Measurements from ENCODE around the gene PIEZO2. TPM values are rescaled to one million over a fixed set of nuclear protein-coding genes. Genes with fewer than 3 reads are reported as not detected.

Gene PIEZO2
- total RNA-seq, 1 donor from 2014 or later: 5.3 TPM

DNA sequence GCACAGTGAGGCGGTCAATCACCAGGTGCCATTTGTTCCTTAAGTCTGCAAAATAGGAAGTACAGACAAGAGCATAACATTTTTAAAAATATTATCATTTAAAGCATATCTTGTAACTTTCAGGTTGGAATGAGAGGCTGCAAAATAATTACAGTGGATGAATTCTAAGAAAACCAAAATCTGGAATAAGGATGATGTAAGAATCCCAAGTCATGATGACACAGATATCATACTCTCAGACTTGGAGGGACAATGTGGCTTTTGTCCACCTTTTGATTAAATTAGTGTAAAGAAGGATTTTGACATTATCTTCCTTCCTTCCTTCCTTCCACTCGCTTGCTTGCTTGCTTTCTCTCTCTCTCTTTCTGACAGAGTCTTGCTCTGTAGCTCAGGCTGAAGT, 379.1 kb downstream of the PIEZO2 start:
- Mint-ChIP-seq H3K9me3 (ENCODE audit: unreplicated experiment) (peaks cover 2% of the 10 kb centered on the region), H3K4me1 (ENCODE audit: low read depth, unreplicated experiment) (peaks cover 7% of the 10 kb centered on the region), H3K27me3 (ENCODE audit: low read depth, unreplicated experiment) (peaks cover 9% of the 10 kb centered on the region), H3K4me3 (ENCODE audit: unreplicated experiment) (no peak overlapping the region), H3K27ac (ENCODE audit: unreplicated experiment) (no peak overlapping the region), H3K36me3 (ENCODE audit: low read depth, unreplicated experiment) (no peaks in the 10 kb centered on the region)
- no peak overlapping the region for H2AFZ ChIP-seq (ENCODE audit: low read depth, low read length)
- no peaks in the 10 kb centered on the region for H3K36me3 ChIP-seq (ENCODE audit: insufficient read depth, low read length)
- no peak overlapping the region for H3K27ac ChIP-seq (ENCODE audit: low read depth, low read length)
- no peaks in the 10 kb centered on the region for H3K79me2 ChIP-seq (ENCODE audit: insufficient read depth, low read length)
- H3K9ac ChIP-seq (ENCODE audit: low read length): no peak overlapping the region
- no peaks in the 10 kb centered on the region for H4K20me1 ChIP-seq (ENCODE audit: insufficient read depth, low read length)
- no peak overlapping the region for H3K4me3 ChIP-seq (ENCODE audit: insufficient read depth, low read depth, low read length)
- no peaks in the 10 kb centered on the region for H3K4me1 ChIP-seq (ENCODE audit: insufficient read depth, low read length)
- FAIRE-seq: no peak
- H3K27me3 ChIP-seq (ENCODE audit: insufficient read depth, low read length): no peaks in the 10 kb centered on the region
- TF ChIP-seq, protein P1, sequence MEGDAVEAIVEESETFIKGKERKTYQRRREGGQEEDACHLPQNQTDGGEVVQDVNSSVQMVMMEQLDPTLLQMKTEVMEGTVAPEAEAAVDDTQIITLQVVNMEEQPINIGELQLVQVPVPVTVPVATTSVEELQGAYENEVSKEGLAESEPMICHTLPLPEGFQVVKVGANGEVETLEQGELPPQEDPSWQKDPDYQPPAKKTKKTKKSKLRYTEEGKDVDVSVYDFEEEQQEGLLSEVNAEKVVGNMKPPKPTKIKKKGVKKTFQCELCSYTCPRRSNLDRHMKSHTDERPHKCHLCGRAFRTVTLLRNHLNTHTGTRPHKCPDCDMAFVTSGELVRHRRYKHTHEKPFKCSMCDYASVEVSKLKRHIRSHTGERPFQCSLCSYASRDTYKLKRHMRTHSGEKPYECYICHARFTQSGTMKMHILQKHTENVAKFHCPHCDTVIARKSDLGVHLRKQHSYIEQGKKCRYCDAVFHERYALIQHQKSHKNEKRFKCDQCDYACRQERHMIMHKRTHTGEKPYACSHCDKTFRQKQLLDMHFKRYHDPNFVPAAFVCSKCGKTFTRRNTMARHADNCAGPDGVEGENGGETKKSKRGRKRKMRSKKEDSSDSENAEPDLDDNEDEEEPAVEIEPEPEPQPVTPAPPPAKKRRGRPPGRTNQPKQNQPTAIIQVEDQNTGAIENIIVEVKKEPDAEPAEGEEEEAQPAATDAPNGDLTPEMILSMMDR (IDR thresholded peaks at IDR 0.05; ENCODE audit: insufficient read depth, low read depth, low read length): no peak
- TF ChIP-seq EZH2 (IDR thresholded peaks at IDR 0.05; ENCODE audit: insufficient read depth, low read length): no peak
- no peak for DNase-seq (ENCODE audit: low read depth)
- H3K9me3 ChIP-seq (ENCODE audit: insufficient read depth, low read depth, low read length): no peaks in the 10 kb centered on the region
- no peak overlapping the region for H3K4me2 ChIP-seq (ENCODE audit: low read length)

DNA sequence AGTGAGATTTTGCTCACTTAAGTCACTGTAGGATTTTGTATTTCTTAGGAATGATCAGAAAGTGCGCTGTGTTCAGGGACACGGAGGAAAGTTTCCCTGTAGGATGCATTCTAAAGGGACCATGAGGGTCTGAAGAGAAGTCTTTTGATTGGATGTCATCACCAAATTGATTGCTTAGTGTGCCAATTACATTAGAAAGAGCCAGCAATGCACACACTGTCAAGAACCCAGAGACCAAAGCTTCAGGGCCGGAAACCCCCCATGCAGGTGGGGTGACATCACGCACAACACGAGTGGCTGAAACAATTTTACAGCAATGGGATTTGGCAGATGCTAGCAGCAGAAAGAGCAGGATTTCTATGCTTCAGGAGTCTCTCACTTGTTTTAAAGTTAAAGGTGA, 381.1 kb downstream of the PIEZO2 start:
- Mint-ChIP-seq H3K9me3 (ENCODE audit: unreplicated experiment) (peaks cover 2% of the 10 kb centered on the region), H3K27ac (ENCODE audit: unreplicated experiment) (no peak overlapping the region), H3K4me3 (ENCODE audit: unreplicated experiment) (no peak overlapping the region), H3K27me3 (ENCODE audit: low read depth, unreplicated experiment) (peaks cover 15% of the 10 kb centered on the region), H3K36me3 (ENCODE audit: low read depth, unreplicated experiment) (no peaks in the 10 kb centered on the region), H3K4me1 (ENCODE audit: low read depth, unreplicated experiment) (peaks cover 7% of the 10 kb centered on the region)
- Histone ChIP-seq H3K9me3 (ENCODE audit: insufficient read depth, low read depth, low read length) (no peaks in the 10 kb centered on the region), H3K4me2 (ENCODE audit: low read length) (no peak overlapping the region), H4K20me1 (ENCODE audit: insufficient read depth, low read length) (no peaks in the 10 kb centered on the region), H3K27me3 (ENCODE audit: insufficient read depth, low read length) (no peaks in the 10 kb centered on the region), H3K36me3 (ENCODE audit: insufficient read depth, low read length) (no peaks in the 10 kb centered on the region), H3K79me2 (ENCODE audit: insufficient read depth, low read length) (no peaks in the 10 kb centered on the region), H3K27ac (ENCODE audit: low read depth, low read length) (no peak overlapping the region), H3K4me3 (ENCODE audit: insufficient read depth, low read depth, low read length) (no peak overlapping the region), H3K9ac (ENCODE audit: low read length) (no peak overlapping the region), H3K4me1 (ENCODE audit: insufficient read depth, low read length) (no peaks in the 10 kb centered on the region), H2AFZ (ENCODE audit: low read depth, low read length) (no peak overlapping the region)
- no peak for TF ChIP-seq EZH2 (IDR thresholded peaks at IDR 0.05; ENCODE audit: insufficient read depth, low read length)
- TF ChIP-seq, protein P1 (IDR thresholded peaks at IDR 0.05; ENCODE audit: insufficient read depth, low read depth, low read length): no peak
- DNase-seq (ENCODE audit: low read depth) (no peak), FAIRE-seq (no peak)

DNA sequence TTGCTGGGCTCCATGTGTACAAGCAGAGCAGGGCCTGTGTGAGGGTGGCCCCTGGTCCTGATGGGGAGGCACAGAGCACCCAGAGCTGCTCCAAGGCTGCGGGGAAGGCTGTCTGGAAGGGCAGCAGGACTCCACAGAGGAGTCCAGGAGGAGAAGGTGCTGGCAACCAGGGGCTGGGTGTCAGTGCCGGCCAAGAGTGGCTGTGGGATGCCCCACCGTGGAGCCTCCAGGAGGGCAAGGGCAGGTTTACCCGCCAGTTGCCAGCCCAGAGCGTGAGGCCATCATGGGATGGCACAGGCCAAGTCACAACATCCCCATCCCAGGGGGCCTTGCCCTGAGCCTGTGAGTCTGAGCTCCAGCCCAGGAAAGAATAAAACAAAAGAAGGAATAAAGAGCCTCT, 381.7 kb downstream of the PIEZO2 start:
- Histone ChIP-seq H3K4me3 (ENCODE audit: insufficient read depth, low read depth, low read length) (no peak overlapping the region), H3K9me3 (ENCODE audit: insufficient read depth, low read depth, low read length) (no peaks in the 10 kb centered on the region), H3K9ac (ENCODE audit: low read length) (no peak overlapping the region), H3K27ac (ENCODE audit: low read depth, low read length) (no peak overlapping the region), H3K79me2 (ENCODE audit: insufficient read depth, low read length) (no peaks in the 10 kb centered on the region), H3K4me2 (ENCODE audit: low read length) (no peak overlapping the region), H3K27me3 (ENCODE audit: insufficient read depth, low read length) (no peaks in the 10 kb centered on the region), H3K4me1 (ENCODE audit: insufficient read depth, low read length) (no peaks in the 10 kb centered on the region), H3K36me3 (ENCODE audit: insufficient read depth, low read length) (no peaks in the 10 kb centered on the region), H2AFZ (ENCODE audit: low read depth, low read length) (no peak overlapping the region), H4K20me1 (ENCODE audit: insufficient read depth, low read length) (no peaks in the 10 kb centered on the region)
- DNase-seq (ENCODE audit: low read depth) (no peak), FAIRE-seq (no peak)
- peaks cover 7% of the 10 kb centered on the region for H3K4me1 Mint-ChIP-seq (ENCODE audit: low read depth, unreplicated experiment)
- no peak for TF ChIP-seq EZH2 (IDR thresholded peaks at IDR 0.05; ENCODE audit: insufficient read depth, low read length)
- TF ChIP-seq, protein P1 (IDR thresholded peaks at IDR 0.05; ENCODE audit: insufficient read depth, low read depth, low read length): no peak
- peaks cover 15% of the 10 kb centered on the region for H3K27me3 Mint-ChIP-seq (ENCODE audit: low read depth, unreplicated experiment)
- H3K36me3 Mint-ChIP-seq (ENCODE audit: low read depth, unreplicated experiment): no peaks in the 10 kb centered on the region
- H3K27ac Mint-ChIP-seq (ENCODE audit: unreplicated experiment): no peak overlapping the region
- H3K9me3 Mint-ChIP-seq (ENCODE audit: unreplicated experiment): peaks cover 2% of the 10 kb centered on the region
- H3K4me3 Mint-ChIP-seq (ENCODE audit: unreplicated experiment): no peak overlapping the region
